IPS-18a (cell line): ENCODE measurements around the gene HAO1.
"Not testable (repeated sequence)": the region's sequence is repeated elsewhere in the genome, so short reads cannot be mapped to it uniquely, and the experiment has no call there.

Source experiments
- H3K27ac ChIP-seq: one replicate; pipeline ENCODE4 v1.5.1; 2013; ENCODE audit warnings: low read length
- H3K27me3 ChIP-seq: one replicate; pipeline ENCODE4 v1.6.1; 2013; ENCODE audit warnings: mild to moderate bottlenecking, low read length; ENCODE audit not compliant: control insufficient read depth, insufficient read depth
- H3K36me3 ChIP-seq: one replicate; pipeline ENCODE4 v1.6.1; 2013; ENCODE audit warnings: low read depth, low read length; ENCODE audit not compliant: control insufficient read depth
- H3K4me1 ChIP-seq: one replicate; pipeline ENCODE4 v1.6.1; 2013; ENCODE audit warnings: low read depth, low read length; ENCODE audit not compliant: control insufficient read depth
- H3K4me3 ChIP-seq: one replicate; pipeline ENCODE4 v1.5.1; 2013; ENCODE audit warnings: low read length
- H3K9ac ChIP-seq: one replicate; pipeline ENCODE4 v1.6.1; 2013; ENCODE audit warnings: mild to moderate bottlenecking, low read length, moderate library complexity
- H3K9me3 ChIP-seq: one replicate; pipeline ENCODE4 v1.6.1; 2013; ENCODE audit warnings: low read depth, low read length; ENCODE audit not compliant: control insufficient read depth

The HAO1 gene

GRCh38 chr20:7850775-7851490 lies 89.3 kb downstream of the HAO1 start:
- H3K27ac ChIP-seq, result no peak overlapping the region
- H3K9ac ChIP-seq, result no peak overlapping the region
- H3K4me1 ChIP-seq, result no peaks in the 10 kb centered on the region
- no peaks in the 10 kb centered on the region for H3K36me3 ChIP-seq
- no peak overlapping the region for H3K4me3 ChIP-seq
- H3K9me3 ChIP-seq, result no peaks in the 10 kb centered on the region
- no peaks in the 10 kb centered on the region for H3K27me3 ChIP-seq

- Histone ChIP-seq H3K4me1 (no peaks in the 10 kb centered on the region), H3K9ac (no peak overlapping the region)
These were observed 90.6 kb downstream of the HAO1 start for GRCh38 chr20:7849675-7850074.

GRCh38 chr20:7848351-7848750 lies 91.9 kb downstream of the HAO1 start:
- Histone ChIP-seq H3K36me3 (no peaks in the 10 kb centered on the region), H3K9me3 (no peaks in the 10 kb centered on the region), H3K27me3 (no peaks in the 10 kb centered on the region), H3K4me3 (no peak overlapping the region), H3K27ac (no peak overlapping the region), H3K9ac (no peak overlapping the region), H3K4me1 (no peaks in the 10 kb centered on the region)

More at GRCh38 chr20:7849675-7850074, 90.6 kb downstream of the HAO1 start:
- Histone ChIP-seq H3K36me3 (no peaks in the 10 kb centered on the region), H3K9me3 (no peaks in the 10 kb centered on the region), H3K27ac (no peak overlapping the region), H3K4me3 (no peak overlapping the region), H3K27me3 (no peaks in the 10 kb centered on the region)

- Histone ChIP-seq H3K27ac (no peak overlapping the region), H3K9ac (no peak overlapping the region), H3K9me3 (no peaks in the 10 kb centered on the region), H3K4me3 (no peak overlapping the region), H3K27me3 (no peaks in the 10 kb centered on the region), H3K36me3 (no peaks in the 10 kb centered on the region), H3K4me1 (no peaks in the 10 kb centered on the region)
These were observed 96.6 kb downstream of the HAO1 start for GRCh38 chr20:7843613-7844012.

GRCh38 chr20:7841971-7842310 lies 98.3 kb downstream of the HAO1 start:
- no peaks in the 10 kb centered on the region for H3K9me3 ChIP-seq
- H3K36me3 ChIP-seq, result no peaks in the 10 kb centered on the region
- H3K4me3 ChIP-seq, result no peak overlapping the region
- H3K27ac ChIP-seq, result no peak overlapping the region
- H3K9ac ChIP-seq, result no peak overlapping the region
- no peaks in the 10 kb centered on the region for H3K27me3 ChIP-seq
- no peaks in the 10 kb centered on the region for H3K4me1 ChIP-seq

GRCh38 chr20:7841291-7841970 lies 98.8 kb downstream of the HAO1 start:
- H3K36me3 ChIP-seq, result no peaks in the 10 kb centered on the region
- no peak overlapping the region for H3K27ac ChIP-seq
- no peaks in the 10 kb centered on the region for H3K4me1 ChIP-seq
- no peaks in the 10 kb centered on the region for H3K27me3 ChIP-seq
- no peak overlapping the region for H3K9ac ChIP-seq
- no peak overlapping the region for H3K4me3 ChIP-seq
- no peaks in the 10 kb centered on the region for H3K9me3 ChIP-seq

- Histone ChIP-seq H3K4me3 (no peak overlapping the region), H3K9ac (no peak overlapping the region), H3K4me1 (no peaks in the 10 kb centered on the region), H3K36me3 (no peaks in the 10 kb centered on the region), H3K27ac (no peak overlapping the region), H3K9me3 (no peaks in the 10 kb centered on the region), H3K27me3 (no peaks in the 10 kb centered on the region)
These were observed 104.2 kb downstream of the HAO1 start for GRCh38 chr20:7836076-7836475.

GRCh38 chr20:7834441-7834840 lies 105.8 kb downstream of the HAO1 start:
- not testable (repeated sequence) for H3K4me1 ChIP-seq, H3K27ac ChIP-seq

More at GRCh38 chr20:7834441-7834840, 105.8 kb downstream of the HAO1 start:
- H3K27me3 ChIP-seq, H3K4me3 ChIP-seq, H3K9ac ChIP-seq, H3K36me3 ChIP-seq, H3K9me3 ChIP-seq: not testable (repeated sequence)
